ENCODE data around the gene OXSR1. TPM values are rescaled to one million over a fixed set of nuclear protein-coding genes. Genes with fewer than 3 reads are reported as not detected.
"Not testable (repeated sequence)": the region's sequence is repeated elsewhere in the genome, so short reads cannot be mapped to it uniquely, and the experiment has no call there.

Gene OXSR1
- total and polyA plus RNA-seq, 8 donors = 7.0 to 49.9 (median 19.8) TPM

DNA sequence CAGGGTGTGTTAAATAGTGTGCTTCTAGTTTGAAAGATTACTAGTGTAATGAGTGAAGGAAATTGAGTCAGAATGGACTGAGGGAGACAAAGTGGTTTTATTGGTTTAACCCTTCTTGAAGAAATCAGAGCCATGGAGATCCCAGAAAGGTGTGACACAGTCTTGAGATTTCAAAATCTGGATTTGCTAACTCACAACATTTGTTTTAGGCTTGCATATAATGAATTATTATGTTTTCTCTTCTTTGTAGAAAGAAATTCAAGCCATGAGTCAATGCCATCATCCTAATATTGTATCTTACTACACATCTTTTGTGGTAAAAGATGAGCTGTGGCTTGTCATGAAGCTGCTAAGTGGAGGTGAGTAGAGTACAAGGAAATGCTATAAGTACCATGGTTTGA is 25.1 kb downstream of the OXSR1 start:
- Histone ChIP-seq H3K9me3 (no peaks in the 10 kb centered on the region), H3K4me1 (peaks cover 0 to 14% (median 9%) of the 10 kb centered on the region in 4 donors), H3K36me3 (peaks cover 9 to 42% (median 36%) of the 10 kb centered on the region in 4 donors), H3K27ac (no peak overlapping the region), H3K27me3 (no peaks in the 10 kb centered on the region), H3K4me3 (no peak overlapping the region)
- intact Hi-C loops (cut with DNase I; ENCODE audit: low total_unique reads) = no loop called here
- TF ChIP-seq POLR2AphosphoS5 (IDR thresholded peaks at IDR 0.05) (no peak), POLR2A (IDR thresholded peaks at IDR 0.05) (no peak), EP300 (IDR thresholded peaks at IDR 0.05) (no peak)
- TF ChIP-seq, protein P1, sequence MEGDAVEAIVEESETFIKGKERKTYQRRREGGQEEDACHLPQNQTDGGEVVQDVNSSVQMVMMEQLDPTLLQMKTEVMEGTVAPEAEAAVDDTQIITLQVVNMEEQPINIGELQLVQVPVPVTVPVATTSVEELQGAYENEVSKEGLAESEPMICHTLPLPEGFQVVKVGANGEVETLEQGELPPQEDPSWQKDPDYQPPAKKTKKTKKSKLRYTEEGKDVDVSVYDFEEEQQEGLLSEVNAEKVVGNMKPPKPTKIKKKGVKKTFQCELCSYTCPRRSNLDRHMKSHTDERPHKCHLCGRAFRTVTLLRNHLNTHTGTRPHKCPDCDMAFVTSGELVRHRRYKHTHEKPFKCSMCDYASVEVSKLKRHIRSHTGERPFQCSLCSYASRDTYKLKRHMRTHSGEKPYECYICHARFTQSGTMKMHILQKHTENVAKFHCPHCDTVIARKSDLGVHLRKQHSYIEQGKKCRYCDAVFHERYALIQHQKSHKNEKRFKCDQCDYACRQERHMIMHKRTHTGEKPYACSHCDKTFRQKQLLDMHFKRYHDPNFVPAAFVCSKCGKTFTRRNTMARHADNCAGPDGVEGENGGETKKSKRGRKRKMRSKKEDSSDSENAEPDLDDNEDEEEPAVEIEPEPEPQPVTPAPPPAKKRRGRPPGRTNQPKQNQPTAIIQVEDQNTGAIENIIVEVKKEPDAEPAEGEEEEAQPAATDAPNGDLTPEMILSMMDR (IDR thresholded peaks at IDR 0.05) = no peak
- DNase-seq = no peak

DNA sequence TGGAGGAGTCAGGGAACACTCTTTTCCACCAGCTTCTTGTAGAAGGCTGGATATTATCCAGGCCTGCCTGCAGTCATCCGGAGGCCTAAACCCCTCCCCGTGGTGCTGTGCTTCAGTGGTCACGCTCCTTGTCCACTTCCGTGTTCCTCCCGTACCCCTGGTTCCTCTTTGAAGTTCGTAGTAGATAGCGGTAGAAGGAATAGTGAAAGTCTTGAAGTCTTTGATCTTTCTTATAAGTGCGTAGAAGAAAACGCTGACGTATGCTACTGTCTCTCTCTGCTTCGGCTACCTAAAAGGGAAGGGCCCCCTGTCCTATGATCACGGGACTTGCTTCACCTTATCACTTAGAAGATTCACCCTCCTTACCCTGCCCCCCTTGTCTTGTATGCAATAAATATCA is 37.6 kb downstream of the OXSR1 start:
- H3K27ac ChIP-seq; H3K9me3 ChIP-seq; intact Hi-C loops (cut with DNase I; ENCODE audit: low total_unique reads); H3K27me3 ChIP-seq; H3K4me3 ChIP-seq; DNase-seq: not testable (repeated sequence)
- 94 to 97% (median 96%) methylated on average over 12 of the region's 12 CpGs for WGBS, 5 donors
- Histone ChIP-seq H3K4me1 (peaks cover 0 to 14% (median 5%) of the 10 kb centered on the region in 4 donors), H3K36me3 (peaks cover 5 to 60% (median 37%) of the 10 kb centered on the region in 4 donors)

DNA sequence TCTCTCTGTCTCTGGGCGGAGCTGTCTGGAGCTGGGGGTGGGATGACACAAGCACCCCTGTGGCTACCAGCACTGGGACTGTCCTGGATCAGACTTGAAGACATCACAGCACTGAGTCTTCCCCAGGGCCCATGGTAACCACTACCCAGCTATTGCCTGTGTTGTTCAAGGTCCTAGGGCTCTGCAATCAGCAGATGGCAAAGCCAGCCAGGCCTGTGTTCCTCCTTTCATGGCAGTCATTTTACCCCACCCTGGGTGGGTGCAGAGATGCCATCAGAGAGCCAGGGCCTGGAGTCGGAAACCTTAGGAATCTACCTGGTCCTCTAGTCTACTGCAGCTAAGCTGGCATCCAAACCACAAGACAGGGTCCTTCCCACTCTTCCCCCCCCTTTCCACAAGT is 38.4 kb downstream of the OXSR1 start:
- H3K4me3 ChIP-seq = no peak overlapping the region
- 95 to 100% (median 97%) methylated on average over 2 of the region's 2 CpGs for WGBS, 5 donors
- DNase-seq = no peak
- no peak overlapping the region for H3K27ac ChIP-seq
- H3K27me3 ChIP-seq = no peaks in the 10 kb centered on the region
- intact Hi-C loops (cut with DNase I; ENCODE audit: low total_unique reads) = no loop called here
- H3K4me1 ChIP-seq = peaks cover 0 to 14% (median 5%) of the 10 kb centered on the region in 4 donors
- H3K36me3 ChIP-seq = peaks cover 5 to 56% (median 34%) of the 10 kb centered on the region in 4 donors
- no peaks in the 10 kb centered on the region for H3K9me3 ChIP-seq
- TF ChIP-seq, protein P1 (IDR thresholded peaks at IDR 0.05) = no peak
- TF ChIP-seq EP300 (IDR thresholded peaks at IDR 0.05) = no peak
- no peak for TF ChIP-seq POLR2AphosphoS5 (IDR thresholded peaks at IDR 0.05)
- no peak for TF ChIP-seq POLR2A (IDR thresholded peaks at IDR 0.05)

DNA sequence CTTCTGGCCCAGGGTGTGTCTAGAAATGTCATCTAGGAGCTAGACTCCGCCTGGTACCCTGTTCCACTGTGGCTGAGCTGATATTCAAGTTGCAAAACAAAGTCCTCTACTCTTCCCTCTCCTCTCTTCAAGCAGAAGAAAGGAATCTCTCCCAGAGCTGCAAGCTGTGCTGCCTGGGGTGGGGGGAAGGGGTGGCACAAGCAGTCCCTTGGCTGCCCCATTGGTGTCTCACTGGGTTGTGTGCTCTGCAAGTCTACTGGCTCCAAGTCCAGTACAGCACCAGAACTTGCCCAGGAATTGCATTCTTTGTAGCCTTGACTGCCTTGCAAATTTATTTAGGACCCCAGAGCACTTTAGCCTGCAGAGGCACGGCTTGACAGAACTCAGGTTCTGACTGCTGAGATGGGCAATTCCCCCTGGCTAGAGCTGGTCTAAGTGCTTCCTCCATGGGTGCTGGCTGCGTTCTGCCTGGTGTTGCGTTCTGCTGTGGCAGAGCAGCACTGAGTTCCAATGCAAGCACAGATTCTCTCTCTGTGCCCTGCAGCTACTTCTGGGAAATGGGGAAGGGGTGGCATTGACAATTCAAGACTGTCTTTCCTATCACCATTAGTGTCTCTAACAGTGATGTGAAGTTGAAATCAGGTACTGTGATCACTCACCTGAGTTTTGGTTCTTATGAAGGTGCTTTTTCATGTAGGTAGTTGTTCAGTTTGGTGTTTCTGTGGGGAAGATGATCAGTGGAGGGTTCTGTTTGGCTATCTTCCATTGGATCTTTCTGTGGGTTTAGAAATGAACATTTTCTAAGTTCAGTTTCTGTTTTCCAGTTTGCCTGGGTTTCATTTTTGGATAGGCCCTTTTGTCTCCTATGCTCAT is 39.5 kb downstream of the OXSR1 start:
- Histone ChIP-seq H3K27me3 (no peaks in the 10 kb centered on the region), H3K4me1 (peaks cover 0 to 14% (median 5%) of the 10 kb centered on the region in 4 donors), H3K4me3 (no peak overlapping the region), H3K9me3 (no peaks in the 10 kb centered on the region), H3K36me3 (peaks cover 0 to 53% (median 24%) of the 10 kb centered on the region in 4 donors), H3K27ac (no peak overlapping the region)
- WGBS, 5 donors = 89 to 100% (median 97%) methylated on average over 3 to 4 of the region's 4 CpGs
- no peak for DNase-seq
- TF ChIP-seq EP300 (IDR thresholded peaks at IDR 0.05) = no peak
- no peak for TF ChIP-seq POLR2AphosphoS5 (IDR thresholded peaks at IDR 0.05)
- TF ChIP-seq POLR2A (IDR thresholded peaks at IDR 0.05) = no peak
- intact Hi-C loops (cut with DNase I; ENCODE audit: low total_unique reads) = no loop called here

DNA sequence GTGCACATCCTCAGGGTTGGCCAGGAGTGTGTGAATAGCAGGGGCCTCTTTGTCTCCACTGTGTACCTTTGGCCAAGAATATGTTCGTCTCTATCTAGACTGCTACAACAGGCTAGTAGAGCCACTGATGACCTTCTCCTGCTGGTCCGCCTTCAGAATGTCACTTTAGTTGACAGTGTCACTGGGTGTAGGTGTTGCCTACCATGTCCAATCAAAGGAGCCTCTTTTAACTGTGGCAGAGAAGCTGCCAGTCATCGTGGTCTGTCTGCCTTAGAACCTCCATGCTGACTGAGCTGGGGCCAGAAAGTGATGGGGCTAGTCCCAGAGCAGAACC is 40.1 kb downstream of the OXSR1 start:
- no peaks in the 10 kb centered on the region for H3K27me3 ChIP-seq
- intact Hi-C loops (cut with DNase I; ENCODE audit: low total_unique reads) = no loop called here
- H3K4me1 ChIP-seq = peaks cover 0 to 20% (median 5%) of the 10 kb centered on the region in 4 donors
- no peak for DNase-seq
- peaks cover 0 to 47% (median 19%) of the 10 kb centered on the region in 4 donors for H3K36me3 ChIP-seq
- H3K4me3 ChIP-seq = no peak overlapping the region
- H3K9me3 ChIP-seq = no peaks in the 10 kb centered on the region
- TF ChIP-seq EP300 (IDR thresholded peaks at IDR 0.05) = no peak
- TF ChIP-seq, protein P1 (IDR thresholded peaks at IDR 0.05) = no peak
- no peak for TF ChIP-seq POLR2A (IDR thresholded peaks at IDR 0.05)
- no peak for TF ChIP-seq POLR2AphosphoS5 (IDR thresholded peaks at IDR 0.05)
- H3K27ac ChIP-seq = no peak overlapping the region
- 53 to 78% (median 62%) methylated on average over 2 to 3 of the region's 3 CpGs for WGBS, 5 donors

Measured in stomach (tissue), 9 donors.